GM12865 (cell line): Measurements from ENCODE around the gene ATG12.
"Not testable (repeated sequence)": the region's sequence is repeated elsewhere in the genome, so short reads cannot be mapped to it uniquely, and the experiment has no call there.

Experiments
- DNase-seq: peaks from one replicate; pipeline ENCODE4 v3.0.0; 2010; ENCODE audit warnings: low read depth
- H3K4me3 ChIP-seq: 2 replicates; pipeline ENCODE4 v1.5.1; 2011; ENCODE audit warnings: mild to moderate bottlenecking, low read depth, low read length, control low read depth
- TF ChIP-seq, protein P1 (sequence below): IDR thresholded peaks from 2 replicates; pipeline ENCODE4 v1.5.1; 2011; ENCODE audit warnings: low read length, control low read depth, low read depth, inconsistent platforms; ENCODE audit not compliant: insufficient read depth; ENCODE audit errors: missing control alignments

The ATG12 gene

DNA sequence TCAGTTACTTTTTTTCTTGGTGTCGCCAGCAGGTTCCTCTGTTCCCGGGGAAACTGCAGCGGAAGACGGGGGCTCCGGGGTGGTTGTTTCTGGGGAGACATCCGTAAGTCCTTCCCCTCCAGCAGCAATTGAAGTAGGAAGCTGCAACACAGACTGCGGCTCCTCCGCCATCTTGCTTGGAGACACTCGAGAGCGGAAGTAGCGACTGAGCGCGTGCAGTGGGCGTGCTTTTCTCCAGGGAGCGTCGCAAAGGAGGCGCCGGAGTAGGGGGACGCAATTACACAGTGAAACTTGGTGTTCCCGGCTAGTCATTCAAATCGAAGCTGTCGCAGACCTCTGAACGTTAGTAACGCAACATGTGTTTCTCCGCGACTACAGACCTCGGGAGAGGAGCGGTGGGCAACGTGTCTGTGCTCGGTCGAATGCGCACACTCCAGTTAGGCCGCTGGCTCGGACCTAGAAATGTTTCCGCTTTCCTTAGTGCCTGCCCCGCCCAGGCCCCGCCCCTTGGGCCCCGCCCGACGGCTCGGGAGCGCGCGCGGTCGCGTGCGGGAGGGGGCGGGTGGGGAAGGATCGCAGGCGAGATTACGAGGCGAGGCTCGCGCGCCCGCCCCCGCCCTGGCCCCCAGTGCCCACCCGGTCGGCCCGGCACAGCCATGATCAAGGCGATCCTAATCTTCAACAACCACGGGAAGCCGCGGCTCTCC lies at the start of gene ATG12, which contains the start of gene AP3S1:
Gene ATG12, minus strand, starts transcription at position 184 of the 707 bp plus-strand sequence. Its CDS starts 13 bp downstream, at position 171.
Gene AP3S1, plus strand, starts transcription at position 554 of the 707 bp plus-strand sequence. Its CDS starts 103 bp downstream, at position 657.
- TF ChIP-seq, protein P1, sequence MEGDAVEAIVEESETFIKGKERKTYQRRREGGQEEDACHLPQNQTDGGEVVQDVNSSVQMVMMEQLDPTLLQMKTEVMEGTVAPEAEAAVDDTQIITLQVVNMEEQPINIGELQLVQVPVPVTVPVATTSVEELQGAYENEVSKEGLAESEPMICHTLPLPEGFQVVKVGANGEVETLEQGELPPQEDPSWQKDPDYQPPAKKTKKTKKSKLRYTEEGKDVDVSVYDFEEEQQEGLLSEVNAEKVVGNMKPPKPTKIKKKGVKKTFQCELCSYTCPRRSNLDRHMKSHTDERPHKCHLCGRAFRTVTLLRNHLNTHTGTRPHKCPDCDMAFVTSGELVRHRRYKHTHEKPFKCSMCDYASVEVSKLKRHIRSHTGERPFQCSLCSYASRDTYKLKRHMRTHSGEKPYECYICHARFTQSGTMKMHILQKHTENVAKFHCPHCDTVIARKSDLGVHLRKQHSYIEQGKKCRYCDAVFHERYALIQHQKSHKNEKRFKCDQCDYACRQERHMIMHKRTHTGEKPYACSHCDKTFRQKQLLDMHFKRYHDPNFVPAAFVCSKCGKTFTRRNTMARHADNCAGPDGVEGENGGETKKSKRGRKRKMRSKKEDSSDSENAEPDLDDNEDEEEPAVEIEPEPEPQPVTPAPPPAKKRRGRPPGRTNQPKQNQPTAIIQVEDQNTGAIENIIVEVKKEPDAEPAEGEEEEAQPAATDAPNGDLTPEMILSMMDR, result no peak
- H3K4me3 ChIP-seq, result peak within 1 kb of the TSS; percentile 73
- DNase-seq, result peak; percentile 95

DNA sequence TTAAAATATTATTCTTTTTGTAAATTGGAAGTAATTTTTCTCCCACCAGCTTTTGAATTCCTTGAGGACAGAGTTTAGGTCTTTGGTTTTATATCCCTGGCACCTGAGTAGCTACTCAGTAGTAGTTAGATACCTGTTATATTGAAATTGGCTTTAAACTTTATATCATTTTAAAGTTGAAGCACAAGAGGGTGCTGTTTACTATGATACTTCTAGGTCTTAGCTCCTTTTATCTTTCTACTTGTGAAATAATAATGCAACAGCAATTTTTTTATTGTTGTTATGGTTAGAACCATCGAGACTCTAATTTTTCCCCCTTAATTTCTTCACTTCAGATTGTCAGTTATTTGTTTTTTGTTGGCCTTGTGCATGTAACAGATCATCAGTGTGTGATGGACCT lies 46.7 kb upstream of the ATG12 start:
- H3K4me3 ChIP-seq, result no peak overlapping the region
- TF ChIP-seq, protein P1, result no peak
- no peak for DNase-seq

DNA sequence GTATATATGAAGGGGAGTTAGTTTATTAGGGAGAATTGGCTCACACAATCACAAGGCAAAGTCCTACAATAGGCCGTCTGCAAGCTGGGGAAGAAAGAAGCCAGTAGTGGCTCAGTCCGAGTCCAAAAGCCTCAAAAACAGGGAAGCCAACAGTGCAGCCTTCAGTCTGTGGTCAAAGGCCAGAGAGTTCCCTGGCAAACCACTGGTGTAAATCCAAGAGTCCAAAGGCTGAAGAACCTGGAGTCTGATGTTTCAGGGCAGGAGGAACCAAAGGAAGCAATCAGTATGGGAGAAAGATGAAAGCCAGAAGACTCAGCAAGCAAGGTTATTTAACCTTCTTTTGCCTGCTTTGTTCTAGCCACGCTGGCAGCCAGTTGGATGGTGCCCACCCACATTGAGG lies 43.8 kb upstream of the ATG12 start:
- not testable (repeated sequence) for DNase-seq

DNA sequence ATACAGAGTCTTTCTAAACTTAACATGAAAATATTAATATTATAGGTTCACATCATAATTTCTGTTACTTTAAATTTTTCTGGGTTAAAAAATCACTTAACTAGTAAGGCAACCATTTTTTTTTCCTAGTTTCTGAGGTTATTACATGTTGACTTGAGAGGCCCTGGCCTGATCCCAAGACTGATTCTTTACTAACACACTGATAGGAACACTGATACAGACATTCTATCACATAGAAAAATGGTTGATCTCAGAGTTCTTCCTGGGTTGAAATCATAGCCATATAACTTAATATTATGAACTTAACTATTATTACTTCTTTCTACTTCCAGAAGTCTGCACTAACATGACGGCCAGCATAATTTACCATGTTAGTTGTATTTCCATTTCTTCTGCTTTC lies 43.3 kb upstream of the ATG12 start:
- no peak overlapping the region for H3K4me3 ChIP-seq
- no peak for DNase-seq
- TF ChIP-seq, protein P1, result no peak

More for the DNA sequence above, 43.8 kb upstream of the ATG12 start:
- not testable (repeated sequence) for H3K4me3 ChIP-seq

GRCh38 chr5:115882434-115882833 lies 41.1 kb upstream of the ATG12 start:
- not testable (repeated sequence) for DNase-seq, H3K4me3 ChIP-seq

GRCh38 chr5:115877342-115877741 lies 36.0 kb upstream of the ATG12 start:
- not testable (repeated sequence) for DNase-seq, H3K4me3 ChIP-seq

DNA sequence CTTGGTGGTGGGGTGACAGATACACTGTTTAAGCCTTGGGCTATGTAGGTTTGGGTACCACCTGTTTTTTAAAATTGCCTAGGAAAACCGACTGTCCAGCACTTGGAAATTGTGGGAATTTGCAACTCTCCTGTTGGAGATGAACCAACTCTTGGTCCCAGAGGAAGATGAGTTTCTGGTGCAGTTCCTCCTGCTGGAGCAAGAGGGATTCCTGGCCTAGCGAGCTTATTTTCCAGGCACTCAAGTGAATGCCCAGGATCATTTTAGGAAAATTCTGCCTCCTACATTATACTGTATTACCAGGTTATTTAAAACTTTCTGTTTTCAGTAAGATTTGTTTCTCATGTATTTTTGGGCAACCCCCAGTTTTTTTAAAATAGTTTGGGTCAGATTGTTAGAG lies 34.1 kb upstream of the ATG12 start:
- TF ChIP-seq, protein P1, result no peak
- no peak overlapping the region for H3K4me3 ChIP-seq
- no peak for DNase-seq

DNA sequence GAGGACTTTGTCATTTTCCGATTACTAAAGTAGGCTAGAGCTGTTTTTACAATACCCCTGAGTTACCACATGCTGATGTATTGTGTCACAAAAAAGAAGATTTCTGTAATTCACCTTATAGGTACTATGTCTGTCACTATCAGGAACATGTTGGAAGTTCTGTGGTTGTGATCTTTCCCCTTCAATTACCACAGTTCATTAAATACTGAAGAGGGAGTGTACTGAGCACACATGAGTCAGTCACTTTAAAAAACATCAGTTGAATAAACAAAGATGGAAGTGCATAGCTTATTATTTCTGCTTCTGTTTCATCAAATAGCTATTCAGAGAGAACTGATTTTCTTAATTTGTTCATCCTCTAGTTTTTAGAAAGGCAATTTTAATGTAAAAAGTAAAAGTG lies 32.0 kb upstream of the ATG12 start:
- TF ChIP-seq, protein P1, result no peak
- no peak overlapping the region for H3K4me3 ChIP-seq
- DNase-seq, result no peak
